Measurements from ENCODE around the gene TRAPPC11. TPM values are rescaled to one million over a fixed set of nuclear protein-coding genes. Genes with fewer than 3 reads are reported as not detected.

The TRAPPC11 gene
- total RNA-seq, 1 donor from 2014 or later: 38.2 TPM

- Mint-ChIP-seq H3K36me3 (ENCODE audit: low read depth) (no peaks in the 10 kb centered on the region), H3K27me3 (ENCODE audit: low read depth) (no peaks in the 10 kb centered on the region), H3K4me1 (no peaks in the 10 kb centered on the region), H3K4me3 (no peak overlapping the region), H3K9me3 (no peaks in the 10 kb centered on the region), H3K27ac (ENCODE audit: unreplicated experiment) (no peak overlapping the region)
- DNase-seq (ENCODE audit: low read depth, low spot score): no peak
- no peak for TF ChIP-seq CTCF (conservative IDR thresholded peaks at IDR 0.05)
These were observed 31.0 kb upstream of the TRAPPC11 start for GRCh38 chr4:183627979-183628588.

GRCh38 chr4:183631577-183632198 is 27.4 kb upstream of the TRAPPC11 start:
- H3K9me3 Mint-ChIP-seq: no peaks in the 10 kb centered on the region

GRCh38 chr4:183632689-183633088 is 26.4 kb upstream of the TRAPPC11 start:
- peaks cover 18% of the 10 kb centered on the region for H3K4me1 Mint-ChIP-seq
- no peak overlapping the region for H3K27ac Mint-ChIP-seq (ENCODE audit: unreplicated experiment)
- H3K4me3 Mint-ChIP-seq: no peak overlapping the region
- H3K36me3 Mint-ChIP-seq (ENCODE audit: low read depth): no peaks in the 10 kb centered on the region
- no peak for TF ChIP-seq CTCF (conservative IDR thresholded peaks at IDR 0.05)
- H3K9me3 Mint-ChIP-seq: no peaks in the 10 kb centered on the region
- no peaks in the 10 kb centered on the region for H3K27me3 Mint-ChIP-seq (ENCODE audit: low read depth)
- no peak for DNase-seq (ENCODE audit: low read depth, low spot score)

More at GRCh38 chr4:183631577-183632198, 27.4 kb upstream of the TRAPPC11 start:
- no peak overlapping the region for H3K27ac Mint-ChIP-seq (ENCODE audit: unreplicated experiment)
- H3K4me3 Mint-ChIP-seq: no peak overlapping the region
- no peaks in the 10 kb centered on the region for H3K36me3 Mint-ChIP-seq (ENCODE audit: low read depth)
- no peak for DNase-seq (ENCODE audit: low read depth, low spot score)
- no peaks in the 10 kb centered on the region for H3K27me3 Mint-ChIP-seq (ENCODE audit: low read depth)
- TF ChIP-seq CTCF (conservative IDR thresholded peaks at IDR 0.05): no peak
- H3K4me1 Mint-ChIP-seq: peaks cover 16% of the 10 kb centered on the region

- Mint-ChIP-seq H3K4me1 (peaks cover 18% of the 10 kb centered on the region), H3K27me3 (ENCODE audit: low read depth) (no peaks in the 10 kb centered on the region), H3K9me3 (no peaks in the 10 kb centered on the region), H3K36me3 (ENCODE audit: low read depth) (no peaks in the 10 kb centered on the region), H3K4me3 (no peak overlapping the region), H3K27ac (ENCODE audit: unreplicated experiment) (no peak overlapping the region)
- TF ChIP-seq CTCF (conservative IDR thresholded peaks at IDR 0.05): no peak
- no peak for DNase-seq (ENCODE audit: low read depth, low spot score)
These were observed 25.4 kb upstream of the TRAPPC11 start for GRCh38 chr4:183633476-183634400.

GRCh38 chr4:183635321-183635720 is 23.8 kb upstream of the TRAPPC11 start:
- Mint-ChIP-seq H3K4me1 (peaks cover 18% of the 10 kb centered on the region), H3K27ac (ENCODE audit: unreplicated experiment) (peak overlapping the region; percentile 82), H3K36me3 (ENCODE audit: low read depth) (no peaks in the 10 kb centered on the region), H3K4me3 (no peak overlapping the region), H3K27me3 (ENCODE audit: low read depth) (no peaks in the 10 kb centered on the region), H3K9me3 (no peaks in the 10 kb centered on the region)
- TF ChIP-seq CTCF (conservative IDR thresholded peaks at IDR 0.05): no peak
- no peak for DNase-seq (ENCODE audit: low read depth, low spot score)
